ENCODE measurements around the gene NCMAP.
A peak's percentile ranks its signal among the peaks of the same experiment; 100 is the strongest.

The NCMAP gene

DNA sequence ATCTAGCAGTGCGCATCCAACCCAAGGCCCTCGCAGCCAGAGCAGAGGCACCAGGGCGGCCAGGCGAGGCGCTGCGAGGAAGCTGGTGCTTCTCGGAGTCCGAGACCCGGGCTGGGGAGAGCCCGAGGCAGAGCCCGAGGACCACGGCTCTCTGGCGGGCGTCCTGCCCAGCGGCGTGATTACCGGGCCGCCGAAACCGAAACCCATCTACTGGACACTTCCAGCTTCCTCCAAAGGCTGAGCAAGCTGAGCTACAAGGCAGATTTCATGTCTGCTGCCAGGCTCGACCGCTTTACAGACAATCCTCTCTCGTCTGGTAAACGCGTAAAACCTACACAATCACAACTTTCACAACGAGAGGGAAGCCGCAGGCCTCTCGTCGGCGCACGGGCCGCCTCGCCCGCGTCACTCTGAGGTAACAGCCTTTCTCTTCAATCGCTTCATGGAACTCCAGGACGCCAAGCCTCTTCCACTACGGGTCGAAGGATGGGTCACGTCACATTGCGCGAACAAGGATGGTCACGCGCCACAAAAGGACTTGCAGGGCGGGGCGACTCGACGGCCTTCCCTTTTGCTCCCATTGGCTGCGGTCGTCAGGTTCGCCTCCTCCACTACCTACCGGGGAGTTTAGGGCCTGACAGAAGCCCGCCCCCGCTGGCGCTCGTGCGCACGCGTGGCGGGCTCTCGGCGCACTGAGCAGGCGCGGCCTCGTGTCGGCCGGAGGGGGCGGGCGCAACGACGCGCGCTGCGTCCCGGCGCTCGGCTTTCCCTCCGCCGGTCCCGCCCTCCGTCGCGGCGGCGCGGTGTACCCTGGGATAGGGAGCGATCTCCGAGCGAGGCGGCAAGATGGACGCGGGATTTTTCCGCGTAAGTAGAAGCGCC is 86.8 kb downstream of the NCMAP start, which contains the start of gene SRRM1:
Gene SRRM1 (plus strand): TSS at position 822 of the 882 bp plus-strand sequence. CDS start 25 bp downstream, at position 847.
- peak within 1 kb of the TSS; percentile 97 for H3K27ac ChIP-seq
- TF ChIP-seq ZFX (IDR thresholded peaks at IDR 0.05; ENCODE audit: borderline replicate concordance), result no peak
- TF ChIP-seq, protein P1, sequence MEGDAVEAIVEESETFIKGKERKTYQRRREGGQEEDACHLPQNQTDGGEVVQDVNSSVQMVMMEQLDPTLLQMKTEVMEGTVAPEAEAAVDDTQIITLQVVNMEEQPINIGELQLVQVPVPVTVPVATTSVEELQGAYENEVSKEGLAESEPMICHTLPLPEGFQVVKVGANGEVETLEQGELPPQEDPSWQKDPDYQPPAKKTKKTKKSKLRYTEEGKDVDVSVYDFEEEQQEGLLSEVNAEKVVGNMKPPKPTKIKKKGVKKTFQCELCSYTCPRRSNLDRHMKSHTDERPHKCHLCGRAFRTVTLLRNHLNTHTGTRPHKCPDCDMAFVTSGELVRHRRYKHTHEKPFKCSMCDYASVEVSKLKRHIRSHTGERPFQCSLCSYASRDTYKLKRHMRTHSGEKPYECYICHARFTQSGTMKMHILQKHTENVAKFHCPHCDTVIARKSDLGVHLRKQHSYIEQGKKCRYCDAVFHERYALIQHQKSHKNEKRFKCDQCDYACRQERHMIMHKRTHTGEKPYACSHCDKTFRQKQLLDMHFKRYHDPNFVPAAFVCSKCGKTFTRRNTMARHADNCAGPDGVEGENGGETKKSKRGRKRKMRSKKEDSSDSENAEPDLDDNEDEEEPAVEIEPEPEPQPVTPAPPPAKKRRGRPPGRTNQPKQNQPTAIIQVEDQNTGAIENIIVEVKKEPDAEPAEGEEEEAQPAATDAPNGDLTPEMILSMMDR (IDR thresholded peaks at IDR 0.05), result peak; percentile 39

DNA sequence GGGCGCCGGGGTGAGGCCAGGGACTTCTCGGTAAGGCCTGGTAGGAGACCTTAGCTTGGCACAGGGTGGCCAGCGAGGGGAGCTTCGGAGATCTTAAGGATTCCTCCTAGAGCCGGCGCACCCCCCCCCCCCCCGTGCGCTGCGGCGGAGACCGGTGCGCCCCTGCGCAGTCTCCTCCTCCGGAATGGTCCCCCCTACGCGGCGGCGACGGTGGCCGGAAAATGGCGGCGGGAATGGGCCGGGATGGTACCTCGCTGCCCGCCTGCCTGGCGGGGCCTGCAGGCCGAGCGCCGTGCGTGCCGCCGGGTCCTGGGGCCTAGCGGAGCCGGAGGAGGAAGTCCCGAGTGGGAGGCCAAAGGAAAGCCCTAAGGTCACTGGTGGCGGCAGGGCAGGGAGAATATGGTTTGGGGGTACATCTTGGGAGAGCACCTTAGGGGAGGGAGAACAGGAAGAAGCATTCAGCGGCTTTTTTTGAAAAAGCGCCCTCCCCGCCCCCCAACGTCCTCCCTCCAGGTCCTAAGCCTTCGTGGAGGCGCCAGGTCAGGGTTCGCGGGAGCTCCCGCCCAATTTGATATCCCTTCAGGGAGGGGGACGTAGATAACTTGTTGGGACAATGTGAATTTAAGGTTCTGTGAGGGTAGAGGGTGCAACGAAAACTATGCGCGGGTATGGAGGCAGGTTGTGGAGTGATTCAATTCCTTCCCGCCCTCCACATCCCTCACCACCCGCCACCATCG is 87.6 kb downstream of the NCMAP start:
- TF ChIP-seq ZFX (IDR thresholded peaks at IDR 0.05; ENCODE audit: borderline replicate concordance), result no peak
- TF ChIP-seq, protein P1 (IDR thresholded peaks at IDR 0.05), result no peak

DNA sequence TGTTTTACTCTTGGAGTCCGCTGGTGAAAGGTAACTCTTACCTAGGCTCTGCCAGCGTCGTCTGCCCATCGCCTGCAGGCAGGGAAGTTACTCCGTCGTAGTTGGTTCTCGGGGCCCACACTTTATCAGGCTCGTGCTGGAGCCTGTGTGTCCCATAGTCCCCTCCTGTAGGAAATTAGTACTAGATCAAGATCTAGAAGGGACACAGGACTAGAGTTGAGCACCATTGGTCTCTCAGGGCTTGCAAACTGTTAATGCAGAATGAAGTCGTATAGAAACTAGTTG is 88.2 kb downstream of the NCMAP start:
- peak overlapping the region; percentile 97 for H3K27ac ChIP-seq
- TF ChIP-seq ZFX (IDR thresholded peaks at IDR 0.05; ENCODE audit: borderline replicate concordance), result no peak
- TF ChIP-seq, protein P1 (IDR thresholded peaks at IDR 0.05), result no peak

More for the DNA sequence above, 87.6 kb downstream of the NCMAP start:
- H3K27ac ChIP-seq, result peak overlapping the region; percentile 97

DNA sequence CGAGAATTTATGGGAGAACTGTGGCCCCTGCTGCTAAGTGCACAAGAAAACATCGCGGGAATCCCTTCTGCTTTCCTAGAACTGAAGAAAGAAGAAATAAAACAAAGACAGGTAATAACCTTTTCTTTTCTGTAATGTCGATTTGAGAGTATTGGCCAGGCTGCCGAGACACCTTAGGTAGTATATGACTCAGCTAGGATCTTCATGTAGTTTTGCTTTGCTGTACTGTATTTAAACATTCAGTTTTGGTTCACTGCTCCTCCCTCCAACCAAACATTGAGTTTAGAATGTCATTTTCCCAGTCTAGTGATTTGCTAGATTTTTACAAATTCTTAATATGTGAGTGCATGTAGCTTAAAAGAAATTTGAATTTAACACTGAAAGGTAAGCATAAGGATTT is 93.0 kb downstream of the NCMAP start:
- H3K27ac ChIP-seq, result no peak overlapping the region
- TF ChIP-seq ZFX (IDR thresholded peaks at IDR 0.05; ENCODE audit: borderline replicate concordance), result no peak
- TF ChIP-seq, protein P1 (IDR thresholded peaks at IDR 0.05), result no peak

DNA sequence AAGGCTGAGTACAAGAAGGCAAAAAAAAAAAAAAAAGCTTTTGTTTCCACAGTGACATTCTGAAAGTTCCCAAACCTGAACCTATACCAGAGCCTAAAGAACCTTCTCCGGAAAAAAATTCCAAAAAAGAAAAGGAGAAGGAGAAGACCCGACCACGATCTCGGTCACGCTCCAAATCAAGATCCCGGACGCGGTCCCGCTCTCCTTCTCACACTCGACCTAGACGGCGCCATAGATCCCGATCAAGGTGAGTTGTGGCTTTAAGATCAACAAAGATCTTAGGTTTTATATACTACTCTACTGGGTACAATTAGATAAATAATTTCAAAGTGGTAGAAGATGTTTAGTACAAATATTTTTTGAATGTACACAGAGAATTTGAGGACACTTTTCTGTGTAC is 96.5 kb downstream of the NCMAP start:
- H3K27ac ChIP-seq, result no peak overlapping the region
- no peak for TF ChIP-seq ZFX (IDR thresholded peaks at IDR 0.05; ENCODE audit: borderline replicate concordance)
- TF ChIP-seq, protein P1 (IDR thresholded peaks at IDR 0.05), result no peak

DNA sequence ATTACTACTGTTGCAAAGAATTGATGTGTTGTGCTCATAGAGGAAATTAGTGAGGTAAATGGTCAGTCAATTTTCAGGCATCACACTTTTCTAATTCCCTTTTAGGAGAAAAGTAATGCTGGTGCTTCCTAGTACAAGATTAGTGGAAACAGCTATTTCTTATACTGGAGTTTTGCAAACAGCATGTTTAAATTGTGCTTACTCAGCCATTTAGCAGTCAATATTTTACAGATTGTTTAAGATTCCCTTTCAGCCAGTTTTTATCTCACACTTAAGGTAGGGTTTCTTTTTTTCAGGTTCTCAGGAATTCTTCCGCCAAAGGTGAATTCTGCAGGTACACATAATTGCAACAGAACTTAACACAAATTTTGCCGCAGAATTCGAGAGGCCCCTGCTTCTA is 98.1 kb downstream of the NCMAP start:
- TF ChIP-seq, protein P1 (IDR thresholded peaks at IDR 0.05), result no peak
- no peak for TF ChIP-seq ZFX (IDR thresholded peaks at IDR 0.05; ENCODE audit: borderline replicate concordance)
- H3K27ac ChIP-seq, result no peak overlapping the region

DNA sequence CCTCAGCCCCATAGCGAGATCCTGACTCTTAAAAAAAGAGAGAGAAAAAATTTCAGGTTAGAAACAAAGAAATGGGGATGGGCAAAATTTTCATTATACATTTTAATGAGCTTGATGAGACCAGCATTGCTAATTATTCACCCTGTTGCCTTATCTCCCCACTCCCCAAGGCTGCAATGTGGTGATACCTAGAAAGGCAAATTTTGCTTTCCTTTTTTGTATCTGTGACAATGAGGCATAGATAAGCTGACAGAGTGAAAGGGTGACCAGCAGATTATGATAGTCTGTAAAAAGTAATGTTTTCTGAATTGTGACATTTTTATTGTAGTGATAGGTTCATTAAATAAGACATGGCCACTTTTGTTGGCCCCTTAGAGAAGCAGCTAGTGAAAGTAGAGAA is 100.2 kb downstream of the NCMAP start:
- H3K27ac ChIP-seq, result no peak overlapping the region; the same call in 1 of the 2 replicates
- TF ChIP-seq, protein P1 (IDR thresholded peaks at IDR 0.05), result no peak
- no peak for TF ChIP-seq ZFX (IDR thresholded peaks at IDR 0.05; ENCODE audit: borderline replicate concordance)
